Lower leg skin (tissue), 3 donors: ENCODE results near the gene CHAC1.

Source experiments
- CTCF ChIP-seq, 3 donors: fragments of 450-650 bp; IDR thresholded peaks; one replicate each; pipeline ENCODE4 v1.5.1; 2016; ENCODE audit warnings: antibody characterized with exemption in 3 of 3, mild to moderate bottlenecking in 3 of 3, moderate library complexity in 2 of 3
- POLR2A ChIP-seq, 2 donors: fragments of 450-650 bp; IDR thresholded peaks; one replicate each; pipeline ENCODE4 v1.6.1; 2016 to 2017; ENCODE audit warnings: antibody characterized with exemption in 2 of 2, mild to moderate bottlenecking in 1 of 2, moderate library complexity in 1 of 2

GRCh38 chr15:40911693-40912092, 41.6 kb upstream of the CHAC1 start:
- TF ChIP-seq CTCF (IDR thresholded peaks at IDR 0.05) (no peak), POLR2A (IDR thresholded peaks at IDR 0.05) (no peak)
